Mesenchymal stem cell (in vitro differentiated cells and primary cell): ENCODE data around the gene USP43.

Experiments used
- DNase-seq: peaks from one replicate; pipeline ENCODE4 v3.0.0-alpha.2; 2013
- H2AFZ ChIP-seq: one replicate; pipeline ENCODE4 v1.6.1; 2013; ENCODE audit warnings: low read depth, mild to moderate bottlenecking, control low read depth, inconsistent platforms, low read length, moderate library complexity
- H2AK5ac ChIP-seq: 2 replicates; pipeline ENCODE4 v1.6.1; 2013; ENCODE audit warnings: low read length, moderate library complexity, mild to moderate bottlenecking, inconsistent platforms; ENCODE audit not compliant: severe bottlenecking
- H2BK120ac ChIP-seq: one replicate; pipeline ENCODE4 v1.6.1; 2013; ENCODE audit warnings: low read depth, mild to moderate bottlenecking, inconsistent platforms, low read length, moderate library complexity
- H2BK12ac ChIP-seq, 2 experiments: one replicate each; pipeline ENCODE4 v1.6.1; 2013; ENCODE audit warnings: inconsistent platforms in 2 of 2, low read length in 2 of 2, mild to moderate bottlenecking in 2 of 2, moderate library complexity in 2 of 2, control low read depth in 1 of 2
- H2BK15ac ChIP-seq: one replicate; pipeline ENCODE4 v1.6.1; 2013; ENCODE audit warnings: mild to moderate bottlenecking, low read depth, inconsistent platforms; ENCODE audit not compliant: poor library complexity, severe bottlenecking
- H2BK5ac ChIP-seq: 2 replicates; pipeline ENCODE4 v1.6.1; 2013; ENCODE audit warnings: low read depth, mild to moderate bottlenecking, low read length, control low read depth, inconsistent platforms; ENCODE audit not compliant: poor library complexity, severe bottlenecking
- H3K14ac ChIP-seq, 2 experiments: one replicate each; pipeline ENCODE4 v1.6.1; 2013; ENCODE audit warnings: inconsistent platforms in 2 of 2, low read length in 2 of 2, control low read depth in 1 of 2, mild to moderate bottlenecking in 1 of 2, moderate library complexity in 1 of 2
- H3K18ac ChIP-seq, 2 experiments: one replicate each; pipeline ENCODE4 v1.6.1; 2013; ENCODE audit warnings: inconsistent platforms in 2 of 2, low read length in 2 of 2, control low read depth in 1 of 2, low read depth in 1 of 2, mild to moderate bottlenecking in 1 of 2
- H3K23ac ChIP-seq, 2 experiments: one replicate each; pipeline ENCODE4 v1.6.1; 2013; ENCODE audit warnings: inconsistent platforms in 2 of 2, low read length in 2 of 2, mild to moderate bottlenecking in 2 of 2, moderate library complexity in 2 of 2, control low read depth in 1 of 2
- H3K27ac ChIP-seq: 2 replicates; pipeline ENCODE4 v1.5.1; 2013; ENCODE audit warnings: mild to moderate bottlenecking, moderate library complexity, low read length, control low read depth, inconsistent platforms; ENCODE audit not compliant: poor library complexity, severe bottlenecking
- H3K27me3 ChIP-seq, 2 experiments: 2 replicates each; pipeline versions ENCODE4 v1.6.1 to v1.7.0; 2013; ENCODE audit warnings: low read length in 2 of 2, mild to moderate bottlenecking in 2 of 2, moderate library complexity in 2 of 2, control low read depth in 1 of 2, inconsistent platforms in 1 of 2; ENCODE audit not compliant: control insufficient read depth in 1 of 2, insufficient read depth in 1 of 2
- H3K36me3 ChIP-seq, 2 experiments: 2 replicates each; pipeline versions ENCODE4 v1.6.1 to v1.7.0; 2013; ENCODE audit warnings: low read length in 2 of 2, control low read depth in 1 of 2, inconsistent platforms in 1 of 2, low read depth in 1 of 2, mild to moderate bottlenecking in 1 of 2; ENCODE audit not compliant: insufficient read depth in 2 of 2, control insufficient read depth in 1 of 2
- H3K4ac ChIP-seq, 2 experiments: one replicate each; pipeline ENCODE4 v1.6.1; 2013; ENCODE audit warnings: inconsistent platforms in 2 of 2, low read length in 2 of 2, mild to moderate bottlenecking in 2 of 2, moderate library complexity in 2 of 2, control low read depth in 1 of 2, low read depth in 1 of 2
- H3K4me1 ChIP-seq: 2 replicates; pipeline ENCODE4 v1.6.1; 2013; ENCODE audit warnings: low read depth, low read length, control low read depth; ENCODE audit not compliant: control insufficient read depth, insufficient read depth
- H3K4me2 ChIP-seq: 2 replicates; pipeline ENCODE4 v1.6.1; 2013; ENCODE audit warnings: low read length, mild to moderate bottlenecking, inconsistent platforms; ENCODE audit not compliant: poor library complexity, severe bottlenecking
- H3K4me3 ChIP-seq, 2 experiments: 2 replicates each; pipeline versions ENCODE4 v1.5.1 to v1.7.0; 2013; ENCODE audit warnings: low read length in 2 of 2, mild to moderate bottlenecking in 2 of 2, control low read depth in 1 of 2, low read depth in 1 of 2; ENCODE audit not compliant: insufficient read depth in 1 of 2
- H3K79me1 ChIP-seq: replicated peaks from 2 replicates; pipeline ENCODE4 v1.6.1; 2013; ENCODE audit warnings: mild to moderate bottlenecking, control low read depth, low read length, inconsistent platforms; ENCODE audit not compliant: poor library complexity, severe bottlenecking
- H3K9ac ChIP-seq: 2 replicates; pipeline ENCODE4 v1.7.0; 2013; ENCODE audit warnings: mild to moderate bottlenecking, low read length, moderate library complexity
- H3K9me3 ChIP-seq: 2 replicates; pipeline ENCODE4 v1.7.0; 2013; ENCODE audit warnings: mild to moderate bottlenecking, low read length; ENCODE audit not compliant: control insufficient read depth
- H4K8ac ChIP-seq: one replicate; pipeline ENCODE4 v1.6.1; 2013; ENCODE audit warnings: inconsistent platforms, mild to moderate bottlenecking, low read length, moderate library complexity
- H4K91ac ChIP-seq: one replicate; pipeline ENCODE4 v1.6.1; 2013; ENCODE audit warnings: mild to moderate bottlenecking, low read length, inconsistent platforms
- WGBS: methylation state at CpG from one replicate; pipeline ENCODE4 v1.1.7; 2013; ENCODE audit warnings: mixed read lengths; 5-methylcytosine and 5-hydroxymethylcytosine counted together

The USP43 gene

GRCh38 chr17:9765322-9765721 lies 120.0 kb downstream of the USP43 start:
- H3K18ac ChIP-seq: no peak overlapping the region
- no peak overlapping the region for H3K4ac ChIP-seq
- H3K4me3 ChIP-seq: no peak overlapping the region
- H3K79me1 ChIP-seq: no peaks in the 10 kb centered on the region
- no peak overlapping the region for H3K23ac ChIP-seq
- 100% methylated on average over 1 of the region's 1 CpG for WGBS
- no peaks in the 10 kb centered on the region for H3K9me3 ChIP-seq
- no peak overlapping the region for H3K9ac ChIP-seq
- no peaks in the 10 kb centered on the region for H3K4me1 ChIP-seq
- no peak overlapping the region for H3K4me2 ChIP-seq
- no peak for DNase-seq
- no peak overlapping the region for H2BK120ac ChIP-seq
- H4K8ac ChIP-seq: no peak overlapping the region
- H3K36me3 ChIP-seq: no peaks in the 10 kb centered on the region
- H3K27me3 ChIP-seq: peaks cover 37 to 42% of the 10 kb centered on the region in 2 experiments
- H2BK15ac ChIP-seq: no peak overlapping the region
- no peak overlapping the region for H2BK5ac ChIP-seq
- no peak overlapping the region for H2AFZ ChIP-seq
- H4K91ac ChIP-seq: no peak overlapping the region
- no peak overlapping the region for H2BK12ac ChIP-seq
- H3K14ac ChIP-seq: no peak overlapping the region
- no peak overlapping the region for H3K27ac ChIP-seq
- no peak overlapping the region for H2AK5ac ChIP-seq

GRCh38 chr17:9766970-9767369 lies 121.7 kb downstream of the USP43 start:
- DNase-seq: no peak
- Histone ChIP-seq H2BK5ac (no peak overlapping the region), H3K4me1 (no peaks in the 10 kb centered on the region), H3K4me2 (no peak overlapping the region), H3K9me3 (no peaks in the 10 kb centered on the region), H3K27ac (no peak overlapping the region), H2BK120ac (no peak overlapping the region), H3K23ac (no peak overlapping the region), H3K14ac (no peak overlapping the region), H4K91ac (no peak overlapping the region), H2BK12ac (no peak overlapping the region), H4K8ac (no peak overlapping the region), H3K27me3 (peaks cover 39 to 42% of the 10 kb centered on the region in 2 experiments), H3K79me1 (no peaks in the 10 kb centered on the region), H3K4ac (no peak overlapping the region), H2AK5ac (no peak overlapping the region), H3K36me3 (no peaks in the 10 kb centered on the region), H3K4me3 (no peak overlapping the region), H3K9ac (no peak overlapping the region), H2AFZ (no peak overlapping the region), H2BK15ac (no peak overlapping the region), H3K18ac (no peak overlapping the region)
- WGBS: 56% methylated on average over 5 of the region's 5 CpGs

- no peak overlapping the region for H4K91ac ChIP-seq
- H2BK5ac ChIP-seq: no peak overlapping the region
- no peak overlapping the region for H2BK120ac ChIP-seq
- peaks cover 36 to 42% of the 10 kb centered on the region in 2 experiments for H3K27me3 ChIP-seq
- H4K8ac ChIP-seq: no peak overlapping the region
- H2AFZ ChIP-seq: no peak overlapping the region
- H3K14ac ChIP-seq: no peak overlapping the region
- no peaks in the 10 kb centered on the region for H3K4me1 ChIP-seq
- WGBS: 90% methylated on average over 6 of the region's 7 CpGs
- no peaks in the 10 kb centered on the region for H3K9me3 ChIP-seq
- DNase-seq: no peak
- no peak overlapping the region for H3K23ac ChIP-seq
- no peak overlapping the region for H3K4me3 ChIP-seq
- H3K79me1 ChIP-seq: no peaks in the 10 kb centered on the region
- no peak overlapping the region for H2BK15ac ChIP-seq
- no peak overlapping the region for H2BK12ac ChIP-seq
- no peak overlapping the region for H3K27ac ChIP-seq
- no peaks in the 10 kb centered on the region for H3K36me3 ChIP-seq
- no peak overlapping the region for H2AK5ac ChIP-seq
- no peak overlapping the region for H3K4ac ChIP-seq
- no peak overlapping the region for H3K4me2 ChIP-seq
- H3K9ac ChIP-seq: no peak overlapping the region
- no peak overlapping the region for H3K18ac ChIP-seq
Measured at GRCh38 chr17:9767432-9767991, 122.2 kb downstream of the USP43 start.

- H3K79me1 ChIP-seq: no peaks in the 10 kb centered on the region
- no peak overlapping the region for H3K4me3 ChIP-seq
- no peak overlapping the region for H2AFZ ChIP-seq
- DNase-seq: peak; percentile 40
- no peak overlapping the region for H2BK5ac ChIP-seq
- H3K36me3 ChIP-seq: no peaks in the 10 kb centered on the region
- no peak overlapping the region for H3K14ac ChIP-seq
- no peak overlapping the region for H2BK15ac ChIP-seq
- no peak overlapping the region for H2BK120ac ChIP-seq
- no peak overlapping the region for H3K27ac ChIP-seq
- H3K9ac ChIP-seq: no peak overlapping the region
- no peak overlapping the region for H3K23ac ChIP-seq
- no peak overlapping the region for H2BK12ac ChIP-seq
- H3K4me2 ChIP-seq: no peak overlapping the region
- H3K4me1 ChIP-seq: no peaks in the 10 kb centered on the region
- peaks cover 40 to 42% of the 10 kb centered on the region in 2 experiments for H3K27me3 ChIP-seq
- no peak overlapping the region for H2AK5ac ChIP-seq
- WGBS: 57% methylated on average over 4 of the region's 5 CpGs
- no peak overlapping the region for H3K4ac ChIP-seq
- no peak overlapping the region for H4K91ac ChIP-seq
- H4K8ac ChIP-seq: no peak overlapping the region
- H3K18ac ChIP-seq: no peak overlapping the region
- no peaks in the 10 kb centered on the region for H3K9me3 ChIP-seq
Measured at GRCh38 chr17:9768381-9768934, 123.1 kb downstream of the USP43 start.
